GM18499 (cell line): Measurements from ENCODE around the gene TBC1D1.

ENCODE experiments used
- ATAC-seq: cut with Tn5 transposase; IDR thresholded peaks from one replicate; pipeline ENCODE4 v1.9.1; 2021; ENCODE audit warnings: moderate number of reproducible peaks; ENCODE audit not compliant: insufficient read depth, unreplicated experiment

The TBC1D1 gene

DNA sequence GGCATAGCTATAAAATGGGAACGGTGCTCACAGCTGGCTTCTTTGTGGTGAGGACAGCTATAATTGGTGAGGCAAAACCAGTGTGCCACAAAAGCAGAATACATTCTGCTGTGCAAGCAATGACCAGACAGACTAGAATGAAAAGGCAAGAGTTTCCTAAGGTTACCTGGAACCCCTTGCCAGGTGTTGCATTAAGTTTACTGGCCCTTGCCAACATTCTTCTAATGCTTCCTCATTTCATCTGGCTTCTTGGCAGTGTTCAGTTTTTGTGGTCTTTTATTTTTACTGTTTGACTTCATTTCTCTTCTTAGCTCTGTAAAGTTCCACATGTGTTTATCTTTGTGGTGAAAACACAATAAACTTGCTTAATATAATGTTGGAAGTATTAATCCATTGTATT lies 200.8 kb downstream of the TBC1D1 start:
- no peak for ATAC-seq

DNA sequence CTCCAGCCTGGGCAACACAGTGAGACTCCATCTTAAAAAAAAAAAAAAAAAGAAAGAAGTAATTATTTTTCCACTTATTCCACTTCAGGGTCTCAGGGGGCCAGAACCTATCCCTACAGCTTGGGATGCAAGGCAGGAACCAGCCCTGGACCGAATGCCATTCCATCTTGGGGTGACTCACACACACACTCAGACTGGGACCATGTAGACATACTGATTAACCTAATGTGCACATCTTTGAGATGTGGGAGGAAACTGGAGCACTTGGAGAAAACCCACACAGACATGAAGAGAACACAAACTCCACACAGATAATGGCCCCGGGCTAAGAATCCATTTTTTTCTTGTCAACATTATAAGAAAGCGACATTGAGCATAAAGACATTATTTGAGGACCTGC lies 201.8 kb downstream of the TBC1D1 start:
- ATAC-seq = no peak

DNA sequence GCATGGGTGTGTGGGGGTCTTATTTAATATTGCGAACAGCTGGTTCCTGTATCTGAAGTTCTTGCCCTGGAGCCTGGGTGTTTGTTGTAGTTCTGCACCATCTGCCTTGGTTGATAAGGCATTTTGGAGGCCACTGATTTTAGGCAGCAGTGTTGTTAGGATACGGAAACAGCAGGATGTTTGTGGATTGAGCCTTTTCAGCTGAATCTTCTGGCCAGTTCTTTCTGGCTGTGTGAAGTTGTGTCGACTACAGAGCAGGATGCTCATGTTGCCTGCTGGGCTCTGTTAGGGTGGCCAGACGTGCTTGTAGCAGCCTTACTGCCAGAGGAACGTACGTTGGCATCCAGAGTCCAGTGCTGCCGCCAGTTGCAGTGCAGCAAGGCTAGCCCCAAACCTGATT lies 203.5 kb downstream of the TBC1D1 start:
- no peak for ATAC-seq

DNA sequence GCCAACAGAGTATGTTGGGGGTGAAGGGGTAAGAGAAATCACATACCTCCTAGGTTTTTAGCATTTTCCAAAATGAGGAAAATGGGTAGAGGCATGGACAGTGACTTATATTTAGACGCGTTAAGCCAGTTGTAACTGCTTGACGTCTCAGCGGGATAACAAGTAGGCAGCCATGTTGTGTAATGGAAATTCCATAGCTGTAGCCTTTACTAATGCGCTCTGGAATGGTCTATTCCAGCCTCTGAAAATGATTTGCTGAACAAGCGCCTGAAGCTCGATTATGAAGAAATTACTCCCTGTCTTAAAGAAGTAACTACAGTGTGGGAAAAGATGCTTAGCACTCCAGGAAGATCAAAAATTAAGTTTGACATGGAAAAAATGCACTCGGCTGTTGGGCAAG lies 204.8 kb downstream of the TBC1D1 start:
- no peak for ATAC-seq

DNA sequence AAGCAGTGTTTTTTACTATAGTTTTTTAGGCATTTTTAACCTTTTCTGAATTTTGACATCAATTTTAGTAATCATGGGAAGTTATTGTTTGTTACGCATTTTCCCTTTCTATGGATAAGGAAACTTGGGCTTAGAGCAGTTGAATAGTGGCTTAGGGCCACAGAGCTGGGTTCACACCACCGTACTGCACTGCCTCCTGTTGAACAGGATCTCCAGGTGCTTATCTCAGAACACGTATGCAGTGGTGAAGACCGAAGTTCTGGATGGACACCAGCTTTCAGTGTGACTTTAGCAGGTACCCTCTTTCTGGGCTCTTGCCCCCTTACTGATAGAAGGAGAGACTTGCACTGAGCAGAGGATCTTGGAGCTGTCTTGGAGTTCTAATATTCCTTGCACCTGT lies 206.9 kb downstream of the TBC1D1 start:
- no peak for ATAC-seq

DNA sequence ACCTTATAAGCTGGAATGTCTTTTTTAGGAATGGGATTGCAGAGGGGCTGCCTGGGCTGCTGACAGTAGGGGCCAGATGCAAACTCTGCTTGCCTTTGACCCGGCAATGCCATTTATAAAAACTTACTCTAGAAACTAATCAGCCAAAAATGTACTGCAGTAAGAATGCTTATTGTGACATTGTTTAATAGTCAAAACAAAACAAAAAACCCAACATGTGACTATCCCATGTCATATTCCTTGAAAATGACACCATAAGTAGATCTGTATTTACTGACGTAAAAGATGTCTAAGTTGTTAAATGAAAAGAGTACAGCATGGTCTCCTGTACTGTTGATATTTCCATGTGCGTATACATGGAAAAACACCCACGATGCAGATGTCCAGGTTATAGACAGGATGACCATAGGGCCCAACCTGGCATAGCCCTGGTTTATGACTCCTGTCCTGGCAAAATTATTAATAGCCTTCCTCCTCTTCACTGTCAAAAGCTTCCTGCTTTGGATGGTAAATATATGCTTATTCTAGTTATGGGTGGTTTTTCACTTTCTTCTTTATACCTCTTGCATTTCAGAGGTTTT lies 208.2 kb downstream of the TBC1D1 start:
- ATAC-seq = no peak

DNA sequence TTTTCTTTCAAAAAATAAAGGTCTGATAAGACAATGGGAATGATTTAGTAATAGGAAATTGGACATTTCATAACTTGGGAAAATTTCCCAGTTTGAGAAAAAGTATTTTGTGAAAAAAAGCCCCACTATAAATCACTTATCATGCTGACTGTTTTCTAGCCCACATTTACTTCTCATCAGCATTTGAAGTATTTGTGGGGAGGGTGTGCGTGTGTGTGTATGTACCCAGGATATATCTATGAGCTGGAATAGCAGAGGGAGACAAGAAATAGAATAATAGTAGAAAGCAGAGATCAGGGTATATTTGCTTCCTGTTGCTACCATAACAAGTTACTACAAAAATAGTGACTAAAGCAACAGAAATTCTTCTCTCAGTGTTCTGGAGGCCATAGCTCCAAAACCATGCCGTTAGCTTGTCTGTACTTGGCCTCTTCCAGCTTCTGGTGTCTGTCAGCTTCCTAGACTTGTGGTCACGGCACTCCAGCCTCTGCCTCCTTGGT lies 209.1 kb downstream of the TBC1D1 start:
- ATAC-seq = no peak

DNA sequence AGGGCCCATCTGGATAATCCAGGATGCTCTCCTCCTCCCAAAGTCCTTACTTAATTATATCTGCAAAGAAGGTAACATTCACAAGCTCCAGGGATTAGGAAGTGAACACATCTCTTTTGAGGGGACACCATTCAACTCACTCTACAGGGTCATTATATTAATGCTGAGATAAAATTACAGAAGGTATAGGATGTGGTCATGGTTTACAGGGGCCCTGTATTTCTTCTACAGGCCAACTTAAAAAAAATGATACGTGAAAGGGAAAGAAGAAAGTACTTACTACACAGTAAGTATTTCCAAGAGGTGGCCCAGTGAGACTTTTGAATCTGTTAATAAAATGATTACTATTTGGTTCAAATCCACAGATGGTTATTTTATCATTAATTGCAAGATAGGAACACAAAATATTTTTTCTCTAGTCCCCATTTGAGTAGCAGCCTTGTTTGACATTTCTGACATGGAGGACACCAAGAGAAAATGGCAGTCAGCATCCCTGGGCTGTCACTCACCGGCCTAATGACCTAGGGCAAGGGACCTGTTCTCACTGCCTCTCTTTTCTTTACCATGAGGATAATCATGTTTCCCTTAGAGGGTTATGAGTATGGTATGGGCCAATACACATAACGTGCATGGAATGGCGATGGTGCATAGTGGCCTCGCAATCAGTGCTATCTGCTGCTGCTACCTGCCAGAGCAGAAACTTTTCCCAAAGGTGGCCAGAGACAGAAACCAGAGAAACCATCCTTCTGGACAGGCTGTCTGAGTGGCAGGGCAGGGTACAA lies 209.8 kb downstream of the TBC1D1 start:
- no peak for ATAC-seq

DNA sequence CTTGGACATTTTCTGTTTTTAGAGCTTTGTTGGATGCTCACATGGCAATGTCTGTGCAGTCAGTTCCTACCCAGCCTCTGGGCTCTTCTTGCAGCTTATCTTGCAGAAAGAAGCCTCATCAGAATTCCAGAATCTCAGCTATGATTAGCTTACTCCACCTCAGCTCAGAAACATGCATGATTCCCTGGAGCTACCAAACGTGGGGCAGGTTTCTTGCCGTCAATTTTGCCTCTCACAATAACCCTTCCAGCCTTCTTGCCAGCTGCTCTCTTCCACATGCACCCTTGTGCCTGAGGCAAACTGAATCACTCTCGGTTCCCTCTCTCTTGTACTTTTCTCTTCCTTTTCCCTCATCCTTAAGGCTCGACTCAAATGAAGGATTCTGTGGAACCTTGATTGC lies 210.7 kb downstream of the TBC1D1 start:
- no peak for ATAC-seq

DNA sequence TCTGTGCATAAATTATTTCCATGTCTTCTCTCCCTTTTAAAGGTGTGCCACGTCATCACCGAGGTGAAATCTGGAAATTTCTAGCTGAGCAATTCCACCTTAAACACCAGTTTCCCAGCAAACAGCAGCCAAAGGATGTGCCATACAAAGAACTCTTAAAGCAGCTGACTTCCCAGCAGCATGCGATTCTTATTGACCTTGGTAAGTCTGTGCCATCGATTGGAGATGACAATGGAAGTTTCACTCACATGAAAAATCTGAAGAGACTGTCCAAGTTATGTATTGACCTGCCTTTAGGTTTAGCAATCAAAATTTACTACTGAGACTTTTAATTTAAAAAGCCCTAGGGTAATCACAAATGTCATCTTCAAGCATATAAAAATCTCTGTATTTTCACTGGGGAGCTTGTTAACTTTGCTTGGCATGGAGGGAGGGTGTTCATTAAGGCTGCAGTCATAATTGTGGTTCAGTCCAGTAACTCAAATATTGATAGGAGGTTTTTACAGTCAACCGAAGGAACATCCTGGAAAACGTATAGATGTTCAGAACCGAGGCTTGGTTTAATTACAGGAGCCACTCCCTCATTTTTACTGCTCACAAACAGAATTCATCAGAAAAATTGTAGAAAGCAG lies 212.2 kb downstream of the TBC1D1 start:
- no peak for ATAC-seq

DNA sequence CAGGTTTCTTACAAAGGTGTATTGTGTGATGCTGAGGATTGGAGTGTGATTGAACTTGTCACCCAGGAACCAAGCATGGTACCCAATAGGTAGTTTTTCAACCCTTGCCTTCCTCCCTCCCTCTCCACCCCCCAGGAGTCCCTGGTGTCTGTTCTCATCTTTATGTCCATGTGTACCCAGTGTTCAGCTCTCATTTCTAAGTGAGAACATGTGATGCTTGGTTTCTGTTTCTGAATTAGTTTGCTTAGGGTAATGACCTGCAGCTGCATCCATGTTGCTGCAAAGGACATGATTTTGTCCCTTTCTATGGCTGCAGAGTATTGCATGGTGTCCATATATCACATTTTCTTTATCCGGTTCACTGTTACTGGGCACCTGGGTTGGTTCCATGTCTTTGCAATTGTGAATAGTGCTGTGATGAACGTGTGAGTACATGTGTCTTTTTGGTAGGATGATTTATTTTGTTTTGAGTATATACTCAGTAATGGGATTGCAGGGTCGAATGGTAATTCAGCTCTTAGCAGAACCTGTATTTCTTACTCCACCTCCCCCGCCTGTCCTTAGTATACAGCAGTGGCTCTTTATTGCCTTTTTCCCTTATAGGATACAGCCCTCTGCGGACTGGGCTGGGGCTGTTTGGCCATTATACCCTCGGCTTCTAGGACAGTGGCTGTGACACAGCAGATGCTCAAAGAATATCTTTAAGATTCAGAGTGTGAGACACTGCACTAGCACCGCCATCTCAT lies 214.8 kb downstream of the TBC1D1 start:
- ATAC-seq = peak; percentile 82

DNA sequence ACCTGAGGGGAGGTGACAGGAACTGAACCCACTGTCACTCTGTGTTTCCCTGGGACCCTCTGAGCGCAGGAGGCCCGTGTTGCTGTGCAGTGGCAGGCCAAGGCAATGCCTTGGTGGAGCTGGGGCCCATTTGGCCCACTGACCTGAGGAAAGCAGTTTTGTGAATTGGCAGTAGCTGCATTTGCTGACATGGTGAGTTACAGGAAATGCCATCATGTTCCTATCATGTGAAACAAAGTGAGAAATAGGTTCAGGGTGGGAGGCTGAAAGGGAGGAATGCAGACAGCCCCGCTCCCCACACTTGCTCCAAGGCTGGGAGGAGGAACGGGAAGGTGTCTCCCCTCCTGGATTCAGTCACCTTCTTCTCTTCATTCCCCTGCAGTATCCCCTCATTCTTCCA lies 215.4 kb downstream of the TBC1D1 start:
- no peak for ATAC-seq

DNA sequence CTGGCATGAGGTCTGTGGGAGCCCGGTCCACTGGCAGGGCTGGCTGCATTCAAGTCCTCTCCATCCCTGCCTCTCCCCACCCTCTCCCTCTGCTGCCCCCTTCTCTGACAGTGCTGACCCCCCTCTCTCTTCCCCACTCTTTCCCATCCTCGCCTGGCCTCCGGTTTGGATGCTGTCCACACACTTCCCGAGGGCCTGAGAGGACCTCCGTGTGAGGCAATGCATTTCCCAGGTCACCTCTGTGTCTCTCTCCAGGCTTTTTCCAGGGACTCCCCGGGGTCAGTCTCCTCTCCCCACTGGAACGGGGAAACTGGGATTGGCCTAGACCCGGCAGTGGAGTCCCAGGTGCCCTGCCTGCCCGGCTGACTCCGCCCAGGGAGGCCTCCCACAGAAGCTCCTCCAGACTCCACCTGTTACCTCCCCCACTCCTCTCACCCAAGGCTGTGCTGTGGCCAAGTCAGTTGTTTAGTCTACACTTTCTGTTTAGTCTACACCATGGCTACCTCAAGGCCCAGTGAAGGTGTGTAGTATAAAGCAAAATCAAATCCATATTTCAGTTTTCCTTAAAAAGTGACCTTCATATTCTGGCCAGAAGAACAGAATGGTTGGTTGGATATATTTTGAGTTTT lies 216.1 kb downstream of the TBC1D1 start:
- ATAC-seq = no peak

DNA sequence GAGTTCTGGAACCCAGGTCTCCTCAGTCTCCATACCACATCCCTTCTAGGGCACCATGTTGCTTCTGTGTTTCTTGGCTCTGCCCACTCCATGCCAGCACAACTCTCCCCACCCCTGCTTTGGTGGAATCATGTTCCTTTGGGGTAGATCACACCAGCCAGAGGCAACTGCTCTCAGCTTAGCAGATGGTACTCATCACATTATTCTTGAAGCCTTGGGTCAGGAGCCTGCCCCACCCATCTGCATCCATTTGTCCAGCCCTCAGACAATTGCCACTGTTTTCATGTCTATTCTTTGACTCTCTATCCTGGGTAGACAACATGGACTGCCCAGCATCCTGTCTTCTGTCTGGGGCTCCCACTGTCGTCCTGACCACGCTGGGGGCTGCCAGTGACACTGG lies 216.9 kb downstream of the TBC1D1 start:
- ATAC-seq = no peak

DNA sequence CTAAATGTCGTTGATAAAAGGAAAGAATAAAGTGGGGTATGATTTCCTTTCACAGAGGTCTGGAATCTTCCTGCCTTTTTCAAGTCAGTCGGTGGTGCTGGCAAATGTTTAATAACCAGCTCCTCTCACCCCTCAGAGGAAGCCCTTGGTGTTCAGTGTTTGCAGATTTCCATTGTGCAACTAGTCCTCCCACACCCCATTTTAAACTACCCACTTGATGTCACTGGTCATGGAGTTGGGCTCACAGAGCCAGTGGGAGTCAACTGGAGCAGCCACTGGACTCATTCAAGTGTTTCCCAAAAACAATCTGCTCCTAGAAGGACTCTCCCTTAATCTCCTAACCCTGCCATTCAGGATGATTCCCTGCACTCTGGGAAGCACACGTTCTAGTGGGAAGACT lies 218.5 kb downstream of the TBC1D1 start:
- ATAC-seq = no peak

DNA sequence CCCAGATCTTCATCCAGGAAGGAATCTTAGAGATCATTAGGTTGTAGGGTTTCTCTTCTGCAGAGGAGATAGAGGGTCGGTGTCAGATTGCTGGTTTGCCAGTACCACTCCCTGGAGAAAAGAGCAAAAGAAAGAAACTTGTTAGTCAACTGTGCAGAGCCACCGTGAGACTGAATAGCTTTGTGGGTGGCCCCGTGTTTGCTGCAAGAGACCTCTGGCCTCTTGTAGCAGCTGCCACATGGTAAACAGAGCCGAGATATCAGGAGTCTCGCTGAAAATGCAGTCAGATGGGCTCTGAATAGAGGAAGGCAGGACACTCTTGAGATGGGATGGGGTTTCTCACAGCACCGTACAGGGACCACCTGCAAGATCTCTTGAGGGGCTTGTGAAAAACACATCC lies 219.0 kb downstream of the TBC1D1 start:
- no peak for ATAC-seq

DNA sequence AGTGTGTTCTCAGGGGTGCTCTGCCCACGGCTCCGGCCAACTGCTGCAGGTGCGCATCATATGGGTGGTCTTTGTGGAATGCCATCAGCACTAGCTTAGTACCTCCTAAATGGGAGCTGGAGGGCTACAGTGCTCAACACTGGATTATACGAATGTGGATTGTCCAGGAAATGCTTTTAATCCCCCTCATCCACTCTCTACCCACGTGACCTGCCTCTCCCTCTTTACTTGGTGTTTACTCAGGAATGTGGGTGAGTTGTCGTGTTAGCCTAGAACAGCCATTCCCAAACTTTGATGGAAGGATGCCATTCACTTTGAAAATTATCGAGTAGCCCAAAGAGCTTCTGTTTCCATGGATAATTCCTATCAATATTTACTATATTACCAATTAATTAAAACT lies 220.1 kb downstream of the TBC1D1 start:
- ATAC-seq = no peak

DNA sequence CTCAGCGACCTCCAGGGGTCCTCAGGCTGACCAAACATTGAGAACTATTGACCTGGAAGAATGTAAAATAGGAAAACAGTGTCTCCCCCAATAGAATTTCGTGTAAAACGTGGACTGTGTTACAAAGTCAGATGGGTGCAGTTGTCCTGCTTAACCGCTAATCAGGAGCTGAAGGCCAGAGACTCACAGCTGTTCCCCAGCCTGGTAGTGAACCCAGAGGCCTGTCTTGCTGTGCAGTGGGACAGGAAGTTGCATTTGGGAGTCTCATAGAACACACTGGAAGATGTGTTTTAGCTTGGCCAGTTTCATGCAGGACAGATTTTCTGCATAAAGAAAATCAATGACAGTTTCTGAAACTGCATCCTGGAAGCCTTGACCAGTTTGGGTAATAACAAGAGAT lies 220.8 kb downstream of the TBC1D1 start:
- ATAC-seq = no peak

DNA sequence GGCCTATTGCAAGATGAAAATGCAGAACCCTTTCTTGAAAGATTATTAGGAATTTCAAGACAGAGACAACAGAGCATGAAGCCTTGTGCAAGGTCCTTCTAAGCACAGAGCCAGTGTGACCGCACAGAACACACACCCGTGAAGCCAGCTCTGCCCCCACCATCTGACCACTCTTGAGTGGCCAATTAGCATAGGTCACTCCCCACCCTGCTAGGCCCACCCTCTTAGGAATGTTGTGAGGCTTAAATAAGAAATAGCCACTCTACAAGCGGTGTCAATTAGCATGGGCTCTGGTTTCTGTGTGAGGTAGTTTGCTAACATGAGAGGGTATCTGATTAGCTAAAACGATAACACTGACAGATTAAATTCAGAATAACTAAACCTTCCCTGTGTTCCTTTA lies 222.2 kb downstream of the TBC1D1 start:
- no peak for ATAC-seq

DNA sequence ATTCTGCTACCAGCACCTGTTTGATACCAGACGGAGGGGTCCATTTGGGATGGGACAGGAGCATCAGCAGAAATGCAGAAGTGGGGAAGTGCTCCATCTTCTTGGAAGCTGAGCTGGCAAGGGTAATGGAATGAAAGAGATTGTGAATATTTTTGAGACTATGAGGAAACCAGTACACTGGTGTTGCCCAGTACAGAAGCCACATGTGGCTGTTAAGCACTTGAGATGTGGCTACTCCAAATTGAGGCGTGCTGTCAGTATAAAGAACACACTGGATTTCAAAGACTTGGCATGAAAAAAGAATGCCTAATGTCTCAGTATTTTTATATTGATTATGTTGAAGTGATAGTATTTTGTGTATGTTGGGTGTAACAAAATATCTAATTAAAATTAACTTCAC lies 222.7 kb downstream of the TBC1D1 start:
- no peak for ATAC-seq
